ENCODE results near the gene ATP9B.

ATP9B gene

DNA sequence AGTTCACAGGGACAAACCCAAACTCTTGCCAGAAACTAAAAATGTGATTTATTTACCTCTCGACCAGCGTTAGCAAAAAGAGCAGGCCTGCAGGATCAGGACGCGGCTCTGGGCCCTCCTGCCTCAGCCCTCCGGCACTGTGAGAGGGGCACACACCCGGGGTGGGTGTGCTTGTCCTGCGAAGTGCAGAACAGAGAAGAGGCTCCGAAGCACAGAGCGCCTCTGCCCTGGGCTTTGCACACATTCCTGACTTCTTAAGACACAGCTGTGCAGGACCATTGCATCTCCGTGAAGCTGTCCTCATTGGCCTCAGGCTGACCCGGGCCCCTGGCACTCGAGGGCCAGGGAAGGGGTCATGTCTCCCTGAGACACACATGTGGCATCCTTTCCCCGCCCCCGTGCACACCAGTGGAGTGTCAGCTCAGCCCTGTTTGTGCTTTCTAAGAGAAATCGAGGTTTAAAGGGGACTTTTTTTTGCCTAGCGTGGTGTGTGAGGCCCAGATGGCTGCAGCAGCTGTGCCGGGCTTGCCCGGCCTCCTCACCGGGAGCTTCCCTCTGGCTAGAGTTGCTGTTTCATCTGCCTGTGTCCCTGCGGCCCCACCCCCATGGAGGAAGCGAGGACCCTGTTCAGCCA lies 316.6 kb downstream of the ATP9B start (continued):
- TF ChIP-seq, protein P1, sequence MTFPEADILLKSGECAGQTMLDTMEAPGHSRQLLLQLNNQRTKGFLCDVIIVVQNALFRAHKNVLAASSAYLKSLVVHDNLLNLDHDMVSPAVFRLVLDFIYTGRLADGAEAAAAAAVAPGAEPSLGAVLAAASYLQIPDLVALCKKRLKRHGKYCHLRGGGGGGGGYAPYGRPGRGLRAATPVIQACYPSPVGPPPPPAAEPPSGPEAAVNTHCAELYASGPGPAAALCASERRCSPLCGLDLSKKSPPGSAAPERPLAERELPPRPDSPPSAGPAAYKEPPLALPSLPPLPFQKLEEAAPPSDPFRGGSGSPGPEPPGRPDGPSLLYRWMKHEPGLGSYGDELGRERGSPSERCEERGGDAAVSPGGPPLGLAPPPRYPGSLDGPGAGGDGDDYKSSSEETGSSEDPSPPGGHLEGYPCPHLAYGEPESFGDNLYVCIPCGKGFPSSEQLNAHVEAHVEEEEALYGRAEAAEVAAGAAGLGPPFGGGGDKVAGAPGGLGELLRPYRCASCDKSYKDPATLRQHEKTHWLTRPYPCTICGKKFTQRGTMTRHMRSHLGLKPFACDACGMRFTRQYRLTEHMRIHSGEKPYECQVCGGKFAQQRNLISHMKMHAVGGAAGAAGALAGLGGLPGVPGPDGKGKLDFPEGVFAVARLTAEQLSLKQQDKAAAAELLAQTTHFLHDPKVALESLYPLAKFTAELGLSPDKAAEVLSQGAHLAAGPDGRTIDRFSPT (tag by site-specific recombination; IDR thresholded peaks at IDR 0.05) = no peak
- TF ChIP-seq ZBTB48 (tag by site-specific recombination; IDR thresholded peaks at IDR 0.05) = no peak
- TF ChIP-seq, protein P2, sequence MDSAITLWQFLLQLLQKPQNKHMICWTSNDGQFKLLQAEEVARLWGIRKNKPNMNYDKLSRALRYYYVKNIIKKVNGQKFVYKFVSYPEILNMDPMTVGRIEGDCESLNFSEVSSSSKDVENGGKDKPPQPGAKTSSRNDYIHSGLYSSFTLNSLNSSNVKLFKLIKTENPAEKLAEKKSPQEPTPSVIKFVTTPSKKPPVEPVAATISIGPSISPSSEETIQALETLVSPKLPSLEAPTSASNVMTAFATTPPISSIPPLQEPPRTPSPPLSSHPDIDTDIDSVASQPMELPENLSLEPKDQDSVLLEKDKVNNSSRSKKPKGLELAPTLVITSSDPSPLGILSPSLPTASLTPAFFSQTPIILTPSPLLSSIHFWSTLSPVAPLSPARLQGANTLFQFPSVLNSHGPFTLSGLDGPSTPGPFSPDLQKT (IDR thresholded peaks at IDR 0.05; ENCODE audit: borderline replicate concordance, low read depth, low read length) = no peak
- no peak for TF ChIP-seq WT1 (tag by site-specific recombination; IDR thresholded peaks at IDR 0.05)
- no peak for TF ChIP-seq SP7 (tag by site-specific recombination; IDR thresholded peaks at IDR 0.05)
- TF ChIP-seq REPIN1 (tag by site-specific recombination; IDR thresholded peaks at IDR 0.05; ENCODE audit: low read depth) = no peak

DNA sequence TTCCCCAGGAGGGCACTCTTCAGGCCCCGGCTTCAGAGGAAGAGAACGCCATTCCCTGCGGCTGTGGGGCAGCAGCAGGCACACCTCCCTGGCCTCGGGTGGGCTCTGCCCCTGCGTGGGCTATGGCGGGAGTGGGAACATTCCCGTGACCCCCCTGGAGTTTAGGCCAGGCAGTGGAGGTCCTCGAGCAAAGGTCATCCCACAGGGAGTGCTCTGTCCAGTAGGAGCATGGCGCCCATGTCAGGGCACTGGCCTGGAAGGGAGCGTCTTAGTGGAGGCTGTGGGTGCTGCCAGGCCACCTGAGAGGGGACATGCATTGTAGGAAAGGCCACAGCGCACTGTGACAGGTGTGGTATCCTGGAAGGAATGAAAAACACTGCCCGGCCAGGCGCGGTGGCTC lies 317.4 kb downstream of the ATP9B start:
- Histone ChIP-seq H3K4me3 (ENCODE audit: low read depth, low read length) (no peak overlapping the region), H3K36me3 (ENCODE audit: control insufficient read depth in 2 of 2, insufficient read depth in 1 of 2, low read length in 2 of 2) (no peaks in the 10 kb centered on the region), H3K27ac (ENCODE audit: extremely low read depth, low read depth, low read length) (no peak overlapping the region), H3K9me3 (ENCODE audit: control insufficient read depth, insufficient read depth, low read depth, low read length) (no peaks in the 10 kb centered on the region), H3K4me1 (ENCODE audit: control insufficient read depth, insufficient read depth, low read length) (no peaks in the 10 kb centered on the region)
- no peak for TF ChIP-seq GLIS2 (tag by site-specific recombination; IDR thresholded peaks at IDR 0.05)
- no peak for TF ChIP-seq ZNF596 (tag by site-specific recombination; IDR thresholded peaks at IDR 0.05)
- TF ChIP-seq ZFP69B (tag by site-specific recombination; IDR thresholded peaks at IDR 0.05) = no peak
- no peak for TF ChIP-seq SETDB1 (IDR thresholded peaks at IDR 0.05; ENCODE audit: insufficient read length, low read length)
- no peak for TF ChIP-seq ZNF426 (tag by site-specific recombination; IDR thresholded peaks at IDR 0.05)
- TF ChIP-seq ZNF423 (tag by site-specific recombination; IDR thresholded peaks at IDR 0.05) = no peak
- TF ChIP-seq ZNF394 (tag by site-specific recombination; IDR thresholded peaks at IDR 0.05; ENCODE audit: borderline replicate concordance) = no peak
- no peak for TF ChIP-seq ZNF433 (tag by site-specific recombination; IDR thresholded peaks at IDR 0.05; ENCODE audit: low read depth)
- TF ChIP-seq ZNF184 (tag by site-specific recombination; IDR thresholded peaks at IDR 0.05) = no peak
- no peak for TF ChIP-seq MYNN (tag by site-specific recombination; IDR thresholded peaks at IDR 0.05; ENCODE audit: borderline replicate concordance)
- no peak for TF ChIP-seq ZNF146 (tag by site-specific recombination; IDR thresholded peaks at IDR 0.05)
- no peak for TF ChIP-seq ZNF514 (tag by site-specific recombination; IDR thresholded peaks at IDR 0.05)
- TF ChIP-seq ZNF561 (tag by site-specific recombination; IDR thresholded peaks at IDR 0.05; ENCODE audit: borderline replicate concordance) = no peak
- no peak for TF ChIP-seq ZNF571 (tag by site-specific recombination; IDR thresholded peaks at IDR 0.05)
- no peak for TF ChIP-seq ZBTB8A (tag by site-specific recombination; IDR thresholded peaks at IDR 0.05)
- POLR2A ChIA-PET = no interaction called here
- CTCF ChIA-PET = interaction anchor here (1.5 kb wide), 1 partner anchor 144 kb away, joined by 9 read pairs; no protein-coding TSS in a partner anchor

DNA sequence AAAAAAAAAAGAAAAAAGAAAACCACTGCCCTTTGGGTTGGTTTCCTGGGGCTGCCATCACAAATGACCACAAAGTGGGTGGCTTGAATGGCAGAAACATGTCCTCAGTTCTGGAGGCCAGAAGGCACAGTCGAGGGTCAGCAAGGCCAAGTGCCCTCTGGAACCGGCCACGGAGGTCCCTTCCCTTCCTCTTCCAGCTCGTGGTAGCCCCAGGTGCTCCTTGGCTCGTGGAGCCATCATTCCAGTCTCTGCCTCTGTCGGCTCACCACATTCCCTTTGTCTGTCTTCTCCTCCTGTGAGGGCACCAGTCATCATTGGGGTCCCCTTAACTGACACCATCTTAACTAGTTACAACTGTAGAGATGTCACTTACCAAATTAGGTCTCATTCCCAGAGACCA lies 318.0 kb downstream of the ATP9B start:
- Histone ChIP-seq H3K9me3 (ENCODE audit: control insufficient read depth, insufficient read depth, low read depth, low read length) (no peaks in the 10 kb centered on the region), H3K36me3 (ENCODE audit: control insufficient read depth in 2 of 2, insufficient read depth in 1 of 2, low read length in 2 of 2) (no peaks in the 10 kb centered on the region), H3K27ac (ENCODE audit: extremely low read depth, low read depth, low read length) (no peak overlapping the region), H3K4me3 (ENCODE audit: low read depth, low read length) (no peak overlapping the region), H3K4me1 (ENCODE audit: control insufficient read depth, insufficient read depth, low read length) (no peaks in the 10 kb centered on the region)
- no peak for TF ChIP-seq ZNF114 (tag by site-specific recombination; IDR thresholded peaks at IDR 0.05)
- no peak for TF ChIP-seq ZSCAN23 (tag by site-specific recombination; IDR thresholded peaks at IDR 0.05)
- no peak for TF ChIP-seq ZBTB48 (tag by site-specific recombination; IDR thresholded peaks at IDR 0.05)
- ChIA-PET POLR2A (no interaction called here), CTCF (interaction anchor here (0.6 to 1.5 kb wide), 2 partner anchors 140 to 143 kb away, joined by 4 to 9 read pairs; no protein-coding TSS in a partner anchor)

Data from HEK293 (cell line).